Cerebellar nuclear complex (tissue), 1 donor: Measurements from ENCODE around the gene BCL2A1.
"Not testable (repeated sequence)": the region's sequence is repeated elsewhere in the genome, so short reads cannot be mapped to it uniquely, and the experiment has no call there.

Experiments
- DNase-seq, 2 experiments: peaks; one replicate each; lab custom pipeline; 2025; lab: John Stamatoyannopoulos, UW

The BCL2A1 gene

GRCh38 chr15:79989183-79989582, 18.2 kb upstream of the BCL2A1 start:
- DNase-seq, result no peak

GRCh38 chr15:79988448-79989117, 17.6 kb upstream of the BCL2A1 start:
- no peak for DNase-seq

GRCh38 chr15:79987969-79988368, 17.0 kb upstream of the BCL2A1 start:
- no peak for DNase-seq

DNA sequence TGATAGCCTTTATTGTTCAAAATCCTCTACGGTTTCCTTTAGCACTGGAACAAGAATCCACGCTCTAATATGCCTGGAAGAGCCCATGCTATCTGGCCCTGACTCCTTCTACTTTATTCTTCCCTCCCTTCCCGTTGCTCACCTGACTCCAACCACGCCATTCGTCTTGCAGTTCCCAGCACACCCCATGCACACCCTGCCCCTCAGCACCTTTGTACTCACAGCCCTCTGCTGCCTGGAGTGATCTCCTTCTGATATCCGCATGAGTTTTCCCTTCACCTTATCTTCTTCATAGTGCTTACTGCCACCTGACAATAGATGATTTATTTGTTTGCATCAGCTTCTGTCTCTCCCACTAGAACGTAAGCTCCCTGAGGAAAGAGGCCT, 16.6 kb upstream of the BCL2A1 start:
- no peak for DNase-seq

GRCh38 chr15:79981831-79982455, 10.9 kb upstream of the BCL2A1 start:
- no peak for DNase-seq

DNA sequence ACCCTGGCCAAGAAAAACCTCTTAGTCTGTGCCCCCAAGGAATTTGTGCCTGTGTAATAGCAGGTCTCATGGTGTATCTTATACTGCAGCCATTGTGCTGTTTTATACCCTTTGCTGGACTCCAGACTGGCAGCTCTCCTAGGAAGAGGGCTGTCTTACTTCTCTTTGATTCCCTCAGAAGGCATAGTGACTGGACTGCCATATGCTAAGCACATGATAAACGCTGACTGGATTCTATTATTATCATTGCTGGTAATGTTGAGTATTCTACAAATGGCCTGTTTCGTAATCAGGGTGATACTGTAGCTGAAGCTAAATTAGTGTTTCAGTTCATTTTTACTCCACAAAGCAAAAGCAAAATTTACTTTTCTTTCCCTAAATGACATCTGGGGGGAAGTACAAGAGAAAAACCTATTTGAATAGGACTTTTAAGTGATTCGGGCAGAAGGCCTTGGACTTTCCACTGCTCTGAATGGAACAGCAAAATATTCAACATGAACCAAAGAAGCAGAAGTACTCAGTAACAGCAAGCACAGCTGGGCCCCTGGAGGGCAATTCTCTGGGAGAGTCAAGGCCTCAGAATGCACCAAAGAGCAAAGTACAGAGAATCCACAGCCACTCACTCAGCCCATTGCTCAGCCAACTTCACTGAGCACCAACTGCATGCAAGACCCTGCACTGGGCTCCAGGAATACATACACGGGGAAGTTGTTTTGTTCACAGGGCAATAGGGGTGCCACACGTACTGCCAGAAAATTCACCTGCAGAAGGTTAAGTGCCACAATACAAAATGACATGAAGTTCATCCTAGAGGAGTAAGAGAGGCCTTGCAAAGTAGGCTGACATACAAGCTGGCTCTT, 7.9 kb upstream of the BCL2A1 start:
- no peak for DNase-seq

DNA sequence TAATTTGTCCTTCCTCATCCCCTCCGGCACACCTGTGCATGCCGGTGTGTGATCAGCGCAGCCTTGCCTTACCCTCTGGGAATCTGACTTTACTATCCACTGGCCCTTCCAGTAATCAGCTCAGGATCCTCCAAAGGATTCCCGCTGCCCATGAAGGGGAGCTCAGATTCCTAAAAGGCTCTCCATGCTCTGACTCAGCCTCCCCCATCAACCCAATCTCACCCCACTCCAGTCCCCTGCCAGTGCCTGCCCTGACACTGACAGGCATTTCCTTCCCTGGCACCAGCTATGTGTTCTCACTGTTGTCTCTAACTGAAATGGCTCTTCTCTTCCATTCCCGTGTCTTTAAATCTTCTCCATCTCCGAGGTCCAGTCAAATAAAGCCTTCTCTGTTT, 7.3 kb upstream of the BCL2A1 start:
- DNase-seq, result no peak

DNA sequence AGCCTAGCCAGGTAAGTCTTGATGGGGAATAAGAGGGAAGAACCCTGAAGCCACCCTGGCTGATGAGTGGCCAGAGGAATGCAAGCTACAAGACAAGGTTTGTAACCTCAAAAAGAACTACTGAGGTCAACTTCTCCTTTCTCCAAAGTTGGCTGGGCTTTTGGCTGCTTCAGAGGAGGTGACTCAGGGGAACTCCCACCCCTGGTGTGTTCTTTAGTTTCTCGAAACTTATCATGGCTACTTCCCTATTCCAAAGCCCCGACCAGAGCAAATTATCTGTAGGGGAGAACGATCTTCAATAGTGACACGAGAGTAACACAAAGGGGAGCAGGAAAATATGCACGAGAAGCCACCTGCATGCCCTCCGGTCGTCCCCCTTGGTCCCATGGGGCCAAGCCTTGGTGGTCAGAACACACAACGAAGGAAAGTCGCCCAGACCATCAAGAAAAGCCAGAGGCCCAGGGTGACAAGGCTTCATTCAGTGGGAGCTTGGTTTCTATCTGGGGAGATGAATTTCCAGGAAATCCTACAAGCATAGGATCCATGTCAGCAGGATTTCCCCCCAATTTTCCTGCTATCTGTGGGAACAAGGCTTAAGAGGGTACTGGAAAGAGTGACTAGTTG, 6.5 kb upstream of the BCL2A1 start:
- DNase-seq, result no peak

GRCh38 chr15:79973456-79974195, 2.6 kb upstream of the BCL2A1 start:
- no peak for DNase-seq

- no peak for DNase-seq
Observed at GRCh38 chr15:79972863-79973262, 1.9 kb upstream of the BCL2A1 start.

DNA sequence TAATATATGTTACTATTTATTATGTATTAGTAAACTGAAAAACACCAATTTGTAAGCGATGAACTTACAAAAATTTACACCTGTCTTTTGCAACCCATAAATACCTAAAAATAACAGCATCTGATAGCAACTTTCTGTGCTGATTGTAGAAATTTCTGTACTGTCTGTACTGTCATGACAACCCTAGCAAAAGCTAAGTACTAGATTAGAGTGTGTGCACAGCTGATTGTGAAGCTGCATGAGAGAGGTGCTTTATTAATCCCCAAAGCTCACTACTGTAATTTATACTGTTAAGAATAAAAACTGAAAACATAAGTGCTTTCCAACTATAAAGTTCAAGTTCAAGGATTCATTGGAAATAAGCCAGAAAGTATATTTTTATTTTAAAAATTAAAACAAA, 815 bp downstream of the BCL2A1 start:
- no peak for DNase-seq

DNA sequence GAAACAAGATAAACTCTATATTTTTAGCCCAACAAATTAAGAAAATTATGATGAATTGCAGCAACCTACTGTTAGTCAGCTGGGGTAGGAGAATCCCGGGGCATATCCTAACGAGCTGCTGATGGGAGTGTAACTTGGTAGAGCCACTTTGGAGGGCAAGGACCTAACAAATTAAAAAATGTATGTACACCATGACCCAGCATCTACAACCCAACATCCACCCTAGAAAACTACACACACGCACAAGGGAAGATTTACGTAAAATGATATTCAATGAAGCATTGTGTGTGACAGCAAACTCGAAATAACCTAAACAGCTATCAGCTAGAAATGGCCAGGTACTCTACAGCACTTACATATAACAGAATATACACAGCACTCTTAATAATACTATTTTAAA, 1.9 kb downstream of the BCL2A1 start:
- no peak for DNase-seq

DNA sequence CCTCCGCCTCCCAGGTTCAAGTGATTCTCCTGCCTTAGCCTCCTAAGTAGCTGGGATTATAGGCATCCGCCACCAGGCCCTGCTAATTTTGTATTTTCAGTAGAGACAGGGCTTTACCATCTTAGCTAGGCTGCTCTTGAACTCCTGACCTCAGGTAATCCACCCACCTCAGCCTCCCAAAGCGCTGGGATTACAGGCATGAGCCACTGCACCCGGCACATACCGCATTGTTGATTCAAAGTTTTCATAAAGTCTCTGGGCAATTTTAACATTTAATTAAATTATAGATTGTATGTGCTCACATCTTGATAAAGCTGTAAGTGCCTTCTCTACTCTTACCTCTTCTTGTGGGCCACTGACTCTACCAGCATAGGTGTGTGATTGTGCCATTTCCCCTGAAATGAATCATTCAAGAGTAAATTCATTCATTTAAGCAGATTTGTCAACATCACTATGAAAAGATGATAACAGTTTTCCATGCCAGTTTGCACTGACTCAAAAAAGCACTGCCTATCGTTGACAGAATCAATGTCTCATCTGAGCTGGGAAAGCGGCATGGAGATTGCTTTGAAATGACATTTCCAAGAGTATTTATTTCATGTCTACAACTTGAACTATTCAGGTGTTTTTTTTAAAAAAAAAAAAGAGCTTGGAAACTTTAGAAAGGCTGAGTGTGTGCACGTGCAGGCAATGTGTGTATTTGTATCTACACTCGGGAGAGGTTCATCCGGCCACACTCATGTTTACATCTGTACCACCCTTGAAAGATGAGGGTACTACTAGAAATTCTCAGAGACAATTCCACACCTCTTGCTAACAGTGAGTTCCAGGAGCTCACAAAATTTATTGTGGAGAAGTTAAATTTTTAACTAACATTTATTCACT, 3.5 kb downstream of the BCL2A1 start:
- DNase-seq, result no peak

DNA sequence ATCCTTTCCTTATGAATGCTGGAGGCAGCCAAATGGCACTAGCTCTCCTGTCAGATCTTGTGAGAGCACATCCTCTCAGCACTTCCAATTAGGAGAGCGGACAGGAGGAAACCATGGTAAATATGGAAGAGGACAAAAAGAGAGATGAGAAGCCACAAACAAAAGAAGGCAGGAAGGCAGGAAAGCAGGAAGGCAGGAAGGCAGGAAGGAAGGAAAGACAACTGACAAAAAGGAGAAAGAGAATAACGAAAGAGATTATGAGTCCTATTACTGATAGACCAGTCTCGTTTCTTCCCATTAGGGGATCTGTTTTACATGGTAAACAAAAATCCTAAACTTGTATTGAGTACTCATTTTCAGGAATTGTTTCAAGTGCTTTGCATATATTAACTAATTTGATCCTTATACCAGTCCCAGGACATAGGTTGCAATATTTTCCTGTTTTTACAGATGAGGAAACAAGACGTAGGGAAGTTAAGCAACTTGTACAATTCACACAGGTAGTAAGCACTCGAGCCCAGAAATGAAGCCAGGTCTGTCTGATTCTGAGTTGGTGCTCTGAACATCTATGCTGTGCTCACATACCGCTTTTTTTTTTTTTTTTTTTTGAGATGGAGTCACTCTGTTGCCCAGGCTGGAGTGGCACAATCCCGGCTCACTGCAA, 4.2 kb downstream of the BCL2A1 start:
- no peak for DNase-seq

- no peak for DNase-seq
Observed at GRCh38 chr15:79965846-79966630, 5.0 kb downstream of the BCL2A1 start.

- no peak for DNase-seq
Observed at GRCh38 chr15:79964232-79964805, 6.7 kb downstream of the BCL2A1 start.

DNA sequence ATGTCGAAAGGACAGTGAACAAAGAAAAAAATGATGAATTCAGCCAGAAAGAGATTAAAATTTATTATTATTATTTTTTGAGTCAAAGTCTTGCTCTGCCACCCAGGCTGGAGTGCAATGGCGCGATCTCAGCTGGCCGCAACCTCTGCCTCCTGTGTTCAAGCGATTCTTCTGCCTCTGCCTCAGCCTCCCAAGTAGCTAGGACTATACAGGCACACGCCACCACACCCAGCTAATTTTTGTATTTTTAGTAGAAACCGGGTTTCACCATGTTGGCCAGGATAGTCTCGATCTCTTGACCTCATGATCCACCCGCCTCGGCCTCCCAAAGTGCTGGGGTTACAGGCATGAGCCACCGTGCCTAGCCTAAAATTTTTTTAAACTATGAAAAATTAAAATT, 8.1 kb downstream of the BCL2A1 start:
- DNase-seq, result not testable (repeated sequence)

DNA sequence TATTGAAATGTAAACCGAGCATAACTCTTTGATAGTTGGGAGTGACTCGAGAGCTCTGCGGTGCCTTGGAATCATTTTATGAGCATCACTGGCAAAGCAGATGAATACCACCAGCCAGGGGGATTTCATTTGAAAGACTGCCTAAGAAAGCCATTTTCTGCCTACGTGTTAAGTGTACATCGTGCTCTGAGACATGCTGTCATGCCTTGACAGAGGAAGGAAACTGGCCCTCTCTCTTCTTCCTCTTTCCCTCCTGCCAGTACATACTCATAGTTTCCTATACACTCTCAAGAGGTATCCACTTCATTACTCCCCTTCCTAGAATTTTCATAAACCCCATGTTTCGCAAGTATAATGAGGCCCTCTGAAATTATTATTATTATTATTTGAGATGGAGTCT, 8.8 kb downstream of the BCL2A1 start:
- no peak for DNase-seq
